ENCODE data around the gene IL24. TPM values are rescaled to one million over a fixed set of nuclear protein-coding genes. Genes with fewer than 3 reads are reported as not detected.

Gene IL24
- polyA plus RNA-seq, 3 donors, result 0.16 TPM; not detected in 2

DNA sequence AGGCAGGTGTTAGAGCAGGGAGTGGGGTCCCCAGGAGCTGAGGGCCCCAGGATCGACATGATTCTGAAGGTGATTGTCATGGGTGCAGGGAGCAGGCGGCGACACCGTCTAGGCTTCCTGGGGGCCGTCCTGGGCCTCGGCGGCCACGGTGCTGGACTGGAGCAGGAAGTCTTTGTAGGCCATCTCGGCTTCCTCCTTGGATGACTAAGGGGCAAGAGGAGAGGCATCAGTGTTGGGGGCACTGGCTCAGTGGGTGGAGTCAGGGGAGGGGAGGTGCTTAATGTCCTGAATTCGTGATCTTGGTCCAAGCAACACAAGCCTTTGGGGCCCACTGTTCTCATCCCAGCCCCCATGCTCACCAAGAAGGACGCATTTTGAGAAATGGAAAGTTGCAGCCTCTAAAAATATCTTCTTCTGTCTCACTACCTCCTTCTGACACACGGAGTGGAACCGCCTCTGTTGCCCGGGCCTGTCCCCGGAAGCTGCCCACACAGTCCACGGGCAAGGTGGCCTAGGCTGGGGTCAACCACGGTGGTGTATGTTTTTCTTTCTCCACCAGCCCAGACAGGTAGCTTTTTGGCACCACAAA, 33.1 kb downstream of the IL24 start:
- Histone ChIP-seq H3K79me2 (ENCODE audit: insufficient read depth, low read length) (no peaks in the 10 kb centered on the region), H3K9me3 (replicated peaks in 1 of 2; ENCODE audit: control insufficient read depth in 1 of 2, insufficient read depth in 1 of 2, low read length in 2 of 2) (no peaks in the 10 kb centered on the region), H3K4me2 (replicated peaks; ENCODE audit: extremely low read depth, low read length, poor library complexity, severe bottlenecking) (peak overlapping the region; percentile 48), H4K20me1 (ENCODE audit: insufficient read depth, low read length) (no peaks in the 10 kb centered on the region), H3K9ac (ENCODE audit: insufficient read depth, low read length, poor library complexity, severe bottlenecking) (peak overlapping the region; percentile 24), H3K36me3 (replicated peaks in 1 of 2; ENCODE audit: control insufficient read depth in 1 of 2, insufficient read depth in 2 of 2, low read length in 2 of 2) (no peaks in the 10 kb centered on the region), H3K4me3 (replicated peaks in 1 of 3; ENCODE audit: low read depth in 2 of 3, low read length in 3 of 3) (peak overlapping the region in 1 of 3 experiments; percentile 44), H3K4me1 (ENCODE audit: control insufficient read depth in 1 of 2, insufficient read depth in 2 of 2, low read length in 2 of 2) (peaks cover 37 to 50% of the 10 kb centered on the region in 2 donors), H3K27ac (ENCODE audit: low read depth in 1 of 2, low read length in 2 of 2) (peak overlapping the region; percentile 49 to 51), H3K27me3 (ENCODE audit: control insufficient read depth in 2 of 2, insufficient read depth in 2 of 2, low read length in 2 of 2) (no peaks in the 10 kb centered on the region), H2AFZ (ENCODE audit: insufficient read depth, low read depth, low read length, poor library complexity, severe bottlenecking) (peak overlapping the region; percentile 75)
- Mint-ChIP-seq H3K27ac (peak overlapping the region; percentile 41 to 91 (median 86)), H3K27me3 (ENCODE audit: low read depth in 3 of 3) (peaks cover under 1 to 3% (median 2%) of the 10 kb centered on the region in 3 donors), H3K4me3 (peak overlapping the region; percentile 58 to 74), H3K36me3 (peaks cover 0 to 4% of the 10 kb centered on the region in 2 donors), H3K9me3 (peaks cover 0 to 6% (median 0%) of the 10 kb centered on the region in 7 donors), H3K4me1 (peaks cover 32% of the 10 kb centered on the region)
- peak; percentile 73 to 87 (median 76) for DNase-seq
- 3% methylated on average over 13 of the region's 17 CpGs for WGBS (ENCODE audit: insufficient coverage)
- intact Hi-C loops (cut with micrococcal nuclease), result no loop called here
- TF ChIP-seq, protein P1, sequence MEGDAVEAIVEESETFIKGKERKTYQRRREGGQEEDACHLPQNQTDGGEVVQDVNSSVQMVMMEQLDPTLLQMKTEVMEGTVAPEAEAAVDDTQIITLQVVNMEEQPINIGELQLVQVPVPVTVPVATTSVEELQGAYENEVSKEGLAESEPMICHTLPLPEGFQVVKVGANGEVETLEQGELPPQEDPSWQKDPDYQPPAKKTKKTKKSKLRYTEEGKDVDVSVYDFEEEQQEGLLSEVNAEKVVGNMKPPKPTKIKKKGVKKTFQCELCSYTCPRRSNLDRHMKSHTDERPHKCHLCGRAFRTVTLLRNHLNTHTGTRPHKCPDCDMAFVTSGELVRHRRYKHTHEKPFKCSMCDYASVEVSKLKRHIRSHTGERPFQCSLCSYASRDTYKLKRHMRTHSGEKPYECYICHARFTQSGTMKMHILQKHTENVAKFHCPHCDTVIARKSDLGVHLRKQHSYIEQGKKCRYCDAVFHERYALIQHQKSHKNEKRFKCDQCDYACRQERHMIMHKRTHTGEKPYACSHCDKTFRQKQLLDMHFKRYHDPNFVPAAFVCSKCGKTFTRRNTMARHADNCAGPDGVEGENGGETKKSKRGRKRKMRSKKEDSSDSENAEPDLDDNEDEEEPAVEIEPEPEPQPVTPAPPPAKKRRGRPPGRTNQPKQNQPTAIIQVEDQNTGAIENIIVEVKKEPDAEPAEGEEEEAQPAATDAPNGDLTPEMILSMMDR (IDR thresholded peaks at IDR 0.05), result no peak

DNA sequence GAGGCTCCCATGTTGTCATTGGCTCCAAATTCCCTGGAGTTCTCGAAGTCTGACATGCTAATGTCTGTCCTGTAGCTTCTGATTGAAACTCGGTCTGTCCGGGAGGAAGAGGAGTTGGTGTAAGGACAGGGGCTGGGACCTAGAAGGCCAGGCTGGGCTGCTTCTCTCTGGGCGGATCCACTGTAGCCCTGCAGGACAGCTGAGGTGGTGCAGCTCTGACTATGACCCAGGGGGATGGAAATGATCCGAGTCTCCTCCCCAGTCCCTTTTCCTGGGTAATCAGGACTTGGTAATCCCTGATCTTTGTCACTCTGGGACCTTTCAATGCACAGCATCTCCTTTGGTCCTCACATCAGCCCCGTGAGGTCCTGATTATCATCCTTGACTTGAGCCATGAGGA, 34.5 kb downstream of the IL24 start:
- peaks cover 27 to 43% of the 10 kb centered on the region in 2 donors for H3K4me1 ChIP-seq (ENCODE audit: control insufficient read depth in 1 of 2, insufficient read depth in 2 of 2, low read length in 2 of 2)
- WGBS (ENCODE audit: insufficient coverage), result 91% methylated on average over 4 of the region's 6 CpGs
- H3K4me2 ChIP-seq (replicated peaks; ENCODE audit: extremely low read depth, low read length, poor library complexity, severe bottlenecking), result no peak overlapping the region

More for the DNA sequence above, 34.5 kb downstream of the IL24 start:
- Histone ChIP-seq H3K4me3 (replicated peaks in 1 of 3; ENCODE audit: low read depth in 2 of 3, low read length in 3 of 3) (no peak overlapping the region), H4K20me1 (ENCODE audit: insufficient read depth, low read length) (no peaks in the 10 kb centered on the region), H2AFZ (ENCODE audit: insufficient read depth, low read depth, low read length, poor library complexity, severe bottlenecking) (no peak overlapping the region), H3K79me2 (ENCODE audit: insufficient read depth, low read length) (no peaks in the 10 kb centered on the region), H3K36me3 (replicated peaks in 1 of 2; ENCODE audit: control insufficient read depth in 1 of 2, insufficient read depth in 2 of 2, low read length in 2 of 2) (no peaks in the 10 kb centered on the region), H3K27ac (ENCODE audit: low read depth in 1 of 2, low read length in 2 of 2) (no peak overlapping the region), H3K27me3 (ENCODE audit: control insufficient read depth in 2 of 2, insufficient read depth in 2 of 2, low read length in 2 of 2) (no peaks in the 10 kb centered on the region), H3K9ac (ENCODE audit: insufficient read depth, low read length, poor library complexity, severe bottlenecking) (no peak overlapping the region), H3K9me3 (replicated peaks in 1 of 2; ENCODE audit: control insufficient read depth in 1 of 2, insufficient read depth in 1 of 2, low read length in 2 of 2) (no peaks in the 10 kb centered on the region)
- Mint-ChIP-seq H3K4me1 (peaks cover 36% of the 10 kb centered on the region), H3K27ac (peak overlapping the region in 3 of 7 donors; percentile 16 to 91 (median 73)), H3K27me3 (ENCODE audit: low read depth in 3 of 3) (peaks cover 6 to 7% (median 7%) of the 10 kb centered on the region in 3 donors), H3K36me3 (peaks cover 0 to 4% of the 10 kb centered on the region in 2 donors), H3K4me3 (no peak overlapping the region), H3K9me3 (peaks cover 0 to 6% (median 0%) of the 10 kb centered on the region in 7 donors)
- DNase-seq, result no peak
- intact Hi-C loops (cut with micrococcal nuclease), result no loop called here
- TF ChIP-seq, protein P1 (IDR thresholded peaks at IDR 0.05), result no peak

Measured in CD14-positive monocyte (primary cell).